GM23338 (cell line): Measurements from ENCODE around the gene FGFRL1.

Experiments used
- CREB1 ChIP-seq: fragments of 250-450 bp; sonication (Bioruptor Pico); IDR thresholded peaks from 2 replicates; pipeline ENCODE4 v1.5.0; 2020; ENCODE audit warnings: low read depth, mild to moderate bottlenecking, moderate library complexity
- EZH2 ChIP-seq: fragments of 200-600 bp; sonication (generic); IDR thresholded peaks from one replicate; pipeline ENCODE4 v1.8.0; 2017; ENCODE audit warnings: antibody characterized with exemption, mild to moderate bottlenecking, low read depth; ENCODE audit not compliant: unreplicated experiment
- EZH2phosphoT487 ChIP-seq: fragments of 200-600 bp; sonication (generic); IDR thresholded peaks from one replicate; pipeline ENCODE4 v1.8.1; 2018; ENCODE audit warnings: antibody characterized with exemption; ENCODE audit not compliant: unreplicated experiment
- JUNB ChIP-seq: IDR thresholded peaks from one replicate; pipeline ENCODE4 v1.6.1; 2016; ENCODE audit warnings: antibody characterized with exemption; ENCODE audit not compliant: unreplicated experiment
- NANOG ChIP-seq: IDR thresholded peaks from 2 replicates; pipeline ENCODE4 v1.6.1; 2016; ENCODE audit warnings: antibody characterized with exemption, borderline replicate concordance
- POLR2AphosphoS5 ChIP-seq: IDR thresholded peaks from 2 replicates; pipeline ENCODE4 v1.6.1; 2016; ENCODE audit warnings: antibody characterized with exemption, low read depth
- REST ChIP-seq: IDR thresholded peaks from one replicate; pipeline ENCODE4 v1.6.1; 2018; ENCODE audit warnings: antibody characterized with exemption; ENCODE audit not compliant: unreplicated experiment
- STAT1 ChIP-seq: IDR thresholded peaks from one replicate; pipeline ENCODE4 v1.6.1; 2016; ENCODE audit warnings: antibody characterized with exemption; ENCODE audit not compliant: unreplicated experiment
- ZNF331 ChIP-seq: fragments of 250-450 bp; sonication (Bioruptor Pico); IDR thresholded peaks from 2 replicates; pipeline ENCODE4 v1.5.0; 2020; ENCODE audit warnings: low read depth, mild to moderate bottlenecking, moderate library complexity
- TF ChIP-seq, protein P1 (sequence below), 2 experiments: fragments of 200-600 bp in 1 of 2; sonication (generic) in 1 of 2; conservative IDR thresholded peaks; 2 replicates each; pipeline versions ENCODE4 v1.5.1 to v1.6.1; 2016 to 2017; ENCODE audit warnings: antibody characterized with exemption in 2 of 2, low read depth in 2 of 2, mild to moderate bottlenecking in 2 of 2, moderate library complexity in 1 of 2
- TF ChIP-seq, protein P2 (sequence below): IDR thresholded peaks from 2 replicates; pipeline ENCODE4 v1.6.1; 2016; ENCODE audit warnings: antibody characterized with exemption

- TF ChIP-seq POLR2AphosphoS5 (no peak), EZH2 (no peak), STAT1 (no peak), NANOG (no peak), REST (no peak), EZH2phosphoT487 (no peak), CREB1 (CRISPR knock-in tag) (no peak), JUNB (no peak), ZNF331 (CRISPR knock-in tag) (no peak)
- TF ChIP-seq, protein P1, sequence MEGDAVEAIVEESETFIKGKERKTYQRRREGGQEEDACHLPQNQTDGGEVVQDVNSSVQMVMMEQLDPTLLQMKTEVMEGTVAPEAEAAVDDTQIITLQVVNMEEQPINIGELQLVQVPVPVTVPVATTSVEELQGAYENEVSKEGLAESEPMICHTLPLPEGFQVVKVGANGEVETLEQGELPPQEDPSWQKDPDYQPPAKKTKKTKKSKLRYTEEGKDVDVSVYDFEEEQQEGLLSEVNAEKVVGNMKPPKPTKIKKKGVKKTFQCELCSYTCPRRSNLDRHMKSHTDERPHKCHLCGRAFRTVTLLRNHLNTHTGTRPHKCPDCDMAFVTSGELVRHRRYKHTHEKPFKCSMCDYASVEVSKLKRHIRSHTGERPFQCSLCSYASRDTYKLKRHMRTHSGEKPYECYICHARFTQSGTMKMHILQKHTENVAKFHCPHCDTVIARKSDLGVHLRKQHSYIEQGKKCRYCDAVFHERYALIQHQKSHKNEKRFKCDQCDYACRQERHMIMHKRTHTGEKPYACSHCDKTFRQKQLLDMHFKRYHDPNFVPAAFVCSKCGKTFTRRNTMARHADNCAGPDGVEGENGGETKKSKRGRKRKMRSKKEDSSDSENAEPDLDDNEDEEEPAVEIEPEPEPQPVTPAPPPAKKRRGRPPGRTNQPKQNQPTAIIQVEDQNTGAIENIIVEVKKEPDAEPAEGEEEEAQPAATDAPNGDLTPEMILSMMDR (conservative IDR thresholded peaks at IDR 0.05; ENCODE audit: low read depth in 2 of 2), result no peak
- TF ChIP-seq, protein P2, sequence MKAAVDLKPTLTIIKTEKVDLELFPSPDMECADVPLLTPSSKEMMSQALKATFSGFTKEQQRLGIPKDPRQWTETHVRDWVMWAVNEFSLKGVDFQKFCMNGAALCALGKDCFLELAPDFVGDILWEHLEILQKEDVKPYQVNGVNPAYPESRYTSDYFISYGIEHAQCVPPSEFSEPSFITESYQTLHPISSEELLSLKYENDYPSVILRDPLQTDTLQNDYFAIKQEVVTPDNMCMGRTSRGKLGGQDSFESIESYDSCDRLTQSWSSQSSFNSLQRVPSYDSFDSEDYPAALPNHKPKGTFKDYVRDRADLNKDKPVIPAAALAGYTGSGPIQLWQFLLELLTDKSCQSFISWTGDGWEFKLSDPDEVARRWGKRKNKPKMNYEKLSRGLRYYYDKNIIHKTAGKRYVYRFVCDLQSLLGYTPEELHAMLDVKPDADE, result no peak
Observed at GRCh38 chr4:996997-997374, 14.4 kb upstream of the FGFRL1 start.
